Measurements from ENCODE around the gene FMO4.
"Not testable (repeated sequence)": the region's sequence is repeated elsewhere in the genome, so short reads cannot be mapped to it uniquely, and the experiment has no call there.

Gene FMO4, protein sequence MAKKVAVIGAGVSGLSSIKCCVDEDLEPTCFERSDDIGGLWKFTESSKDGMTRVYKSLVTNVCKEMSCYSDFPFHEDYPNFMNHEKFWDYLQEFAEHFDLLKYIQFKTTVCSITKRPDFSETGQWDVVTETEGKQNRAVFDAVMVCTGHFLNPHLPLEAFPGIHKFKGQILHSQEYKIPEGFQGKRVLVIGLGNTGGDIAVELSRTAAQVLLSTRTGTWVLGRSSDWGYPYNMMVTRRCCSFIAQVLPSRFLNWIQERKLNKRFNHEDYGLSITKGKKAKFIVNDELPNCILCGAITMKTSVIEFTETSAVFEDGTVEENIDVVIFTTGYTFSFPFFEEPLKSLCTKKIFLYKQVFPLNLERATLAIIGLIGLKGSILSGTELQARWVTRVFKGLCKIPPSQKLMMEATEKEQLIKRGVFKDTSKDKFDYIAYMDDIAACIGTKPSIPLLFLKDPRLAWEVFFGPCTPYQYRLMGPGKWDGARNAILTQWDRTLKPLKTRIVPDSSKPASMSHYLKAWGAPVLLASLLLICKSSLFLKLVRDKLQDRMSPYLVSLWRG

DNA sequence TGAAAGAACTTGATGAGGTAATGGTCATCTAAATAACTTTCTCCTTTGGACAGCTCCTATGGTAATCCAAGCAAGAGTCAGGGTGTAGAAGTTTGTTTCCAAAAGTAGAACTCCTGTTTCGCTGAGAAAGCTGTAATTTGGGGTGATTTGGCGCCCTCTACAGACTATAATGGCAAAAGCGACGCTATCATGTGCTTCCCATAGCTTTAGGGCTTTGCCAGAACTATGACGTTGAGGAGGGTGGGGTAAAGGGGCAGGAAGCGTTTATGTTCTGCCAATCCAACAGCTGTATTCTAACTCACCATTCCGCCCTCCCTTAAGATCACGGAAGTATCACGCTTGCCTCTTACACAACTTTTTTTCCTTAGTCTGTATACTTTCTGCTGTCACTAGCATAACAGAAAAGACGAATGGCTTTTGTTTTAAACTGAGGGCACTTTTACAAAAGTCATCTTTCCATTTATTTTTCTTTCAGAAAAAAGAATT lies at the start of gene FMO4:
TSS of gene FMO4 (plus strand) at position 349 of the 486 bp plus-strand sequence. CDS start 5,643 bp downstream, outside the sequence.
- FAIRE-seq = peak; percentile 100

DNA sequence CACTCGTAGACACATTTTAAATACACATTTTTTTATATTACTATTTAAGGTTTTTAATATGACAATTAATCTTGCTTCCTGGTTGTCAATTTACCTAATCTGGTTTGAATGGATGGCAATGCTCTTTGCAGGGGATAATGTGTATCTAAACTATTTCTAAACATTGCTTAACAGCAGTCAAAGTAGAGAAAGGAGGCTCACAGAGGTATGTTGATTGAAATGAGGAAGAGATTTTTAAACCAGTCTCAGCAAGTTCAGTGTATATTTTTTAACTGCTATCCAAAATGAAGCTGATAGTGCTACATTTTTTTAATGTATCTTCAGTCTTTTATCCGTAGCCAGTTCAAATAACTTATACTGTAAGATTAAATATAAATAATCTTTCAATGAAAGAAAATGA lies 48.3 kb upstream of the FMO4 start:
- no peak for FAIRE-seq

GRCh38 chr1:171266930-171267329 lies 47.1 kb upstream of the FMO4 start:
- FAIRE-seq = no peak

- FAIRE-seq = no peak
These were observed 46.6 kb upstream of the FMO4 start for GRCh38 chr1:171267391-171267790.

- no peak for FAIRE-seq
These were observed 43.2 kb upstream of the FMO4 start for GRCh38 chr1:171270806-171271205.

DNA sequence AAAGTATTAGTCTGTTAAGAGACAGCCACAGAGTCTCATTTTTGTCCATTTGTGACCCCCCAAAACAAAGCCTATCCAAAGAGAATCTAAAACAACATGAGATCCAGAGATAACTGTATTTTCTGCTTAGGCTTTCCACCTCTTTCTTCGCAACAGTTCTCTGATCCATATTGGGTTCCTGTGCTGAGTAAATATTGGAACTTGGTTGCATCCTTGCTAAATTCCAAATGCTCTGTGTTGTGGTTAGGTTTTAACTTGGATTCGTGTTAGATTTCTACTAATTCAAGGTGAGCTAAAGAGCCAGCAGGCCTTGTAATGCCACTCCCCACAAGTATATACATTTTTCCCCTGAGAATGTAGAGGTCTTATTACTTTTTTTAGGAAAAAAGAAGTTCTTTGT lies 36.4 kb upstream of the FMO4 start:
- FAIRE-seq = no peak

DNA sequence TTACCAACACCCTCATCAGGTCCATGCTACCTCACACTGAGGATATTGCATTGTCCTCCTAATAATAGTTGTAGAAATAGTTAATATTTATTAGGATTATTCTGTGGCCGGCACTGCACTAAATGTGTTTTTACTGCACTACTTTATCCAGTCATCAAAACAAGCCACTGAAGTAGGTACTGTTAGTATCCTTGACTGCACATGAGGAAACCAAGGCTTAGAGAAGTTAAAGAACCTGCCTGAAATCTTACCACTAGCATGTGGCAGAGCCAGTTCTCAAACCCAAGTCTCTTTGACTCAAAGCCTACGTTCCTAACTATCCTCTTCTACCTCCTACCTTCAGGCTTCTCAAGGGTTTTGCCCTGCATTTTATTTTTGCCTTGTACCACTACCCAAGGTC lies 34.7 kb upstream of the FMO4 start:
- no peak for FAIRE-seq

DNA sequence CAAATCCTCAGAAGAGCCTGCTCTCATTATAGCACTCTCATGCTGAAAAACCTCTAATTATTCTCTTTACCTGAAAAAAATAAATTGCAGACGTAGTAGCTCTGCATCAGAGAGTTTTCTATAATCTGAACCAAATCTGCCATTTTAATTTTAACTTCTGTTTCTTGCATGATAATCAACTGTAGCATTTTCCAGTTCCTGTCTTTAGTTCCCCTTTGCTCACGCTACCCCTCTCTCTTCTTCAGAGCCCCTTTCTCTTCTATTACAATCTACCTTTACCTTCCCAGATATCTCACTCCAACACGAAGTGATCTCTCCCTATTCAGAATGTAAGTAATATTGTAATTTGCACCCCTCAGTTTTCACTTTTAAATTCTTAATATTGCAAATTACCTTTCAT lies 34.3 kb upstream of the FMO4 start:
- FAIRE-seq = no peak

DNA sequence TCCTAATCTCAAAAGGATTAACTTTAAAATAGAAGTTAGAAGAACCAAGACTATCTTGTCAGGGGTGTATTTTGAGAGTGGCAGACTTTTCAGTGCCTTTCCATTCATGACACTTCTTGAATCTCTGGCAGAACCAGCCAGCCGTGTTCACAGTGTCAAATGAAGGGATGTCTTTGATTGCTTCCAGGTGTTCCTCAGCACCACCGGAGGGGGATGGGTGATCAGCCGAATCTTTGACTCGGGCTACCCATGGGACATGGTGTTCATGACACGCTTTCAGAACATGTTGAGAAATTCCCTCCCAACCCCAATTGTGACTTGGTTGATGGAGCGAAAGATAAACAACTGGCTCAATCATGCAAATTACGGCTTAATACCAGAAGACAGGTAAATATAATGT lies 33.4 kb upstream of the FMO4 start:
- FAIRE-seq = no peak

GRCh38 chr1:171286032-171286705 lies 27.8 kb upstream of the FMO4 start:
- FAIRE-seq = no peak

GRCh38 chr1:171290621-171291020 lies 23.4 kb upstream of the FMO4 start:
- no peak for FAIRE-seq

- FAIRE-seq = no peak
These were observed 21.2 kb upstream of the FMO4 start for GRCh38 chr1:171292799-171293198.

GRCh38 chr1:171295383-171295782 lies 18.6 kb upstream of the FMO4 start:
- not testable (repeated sequence) for FAIRE-seq

- no peak for FAIRE-seq
These were observed 18.2 kb upstream of the FMO4 start for GRCh38 chr1:171295821-171296220.

DNA sequence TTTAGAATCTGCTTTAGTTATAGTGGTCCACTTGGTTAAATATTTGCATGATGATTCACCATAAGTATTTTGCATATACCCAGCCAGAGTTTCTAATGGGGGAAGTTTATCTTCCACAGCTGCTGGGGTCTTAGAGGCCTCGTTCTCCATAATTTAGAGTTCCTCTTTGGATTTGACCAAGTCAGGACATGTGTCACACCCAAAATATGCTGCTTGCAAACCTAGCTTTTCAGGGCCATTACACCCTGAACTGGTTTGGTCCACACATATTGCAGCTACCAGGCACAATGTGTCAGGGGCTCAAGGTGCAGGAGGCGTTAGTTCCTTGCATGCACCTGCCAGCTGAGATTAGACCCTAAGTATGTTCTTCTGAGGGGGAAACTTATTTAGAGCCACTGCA lies 17.1 kb upstream of the FMO4 start:
- no peak for FAIRE-seq

GRCh38 chr1:171298696-171299095 lies 15.3 kb upstream of the FMO4 start:
- no peak for FAIRE-seq

- no peak for FAIRE-seq
These were observed 14.6 kb upstream of the FMO4 start for GRCh38 chr1:171299342-171299741.

GRCh38 chr1:171300401-171300800 lies 13.6 kb upstream of the FMO4 start:
- FAIRE-seq = peak; percentile 88

- FAIRE-seq = no peak
These were observed 3.3 kb upstream of the FMO4 start for GRCh38 chr1:171310661-171311087.

- no peak for FAIRE-seq
These were observed 2.0 kb upstream of the FMO4 start for GRCh38 chr1:171311771-171312558.

DNA sequence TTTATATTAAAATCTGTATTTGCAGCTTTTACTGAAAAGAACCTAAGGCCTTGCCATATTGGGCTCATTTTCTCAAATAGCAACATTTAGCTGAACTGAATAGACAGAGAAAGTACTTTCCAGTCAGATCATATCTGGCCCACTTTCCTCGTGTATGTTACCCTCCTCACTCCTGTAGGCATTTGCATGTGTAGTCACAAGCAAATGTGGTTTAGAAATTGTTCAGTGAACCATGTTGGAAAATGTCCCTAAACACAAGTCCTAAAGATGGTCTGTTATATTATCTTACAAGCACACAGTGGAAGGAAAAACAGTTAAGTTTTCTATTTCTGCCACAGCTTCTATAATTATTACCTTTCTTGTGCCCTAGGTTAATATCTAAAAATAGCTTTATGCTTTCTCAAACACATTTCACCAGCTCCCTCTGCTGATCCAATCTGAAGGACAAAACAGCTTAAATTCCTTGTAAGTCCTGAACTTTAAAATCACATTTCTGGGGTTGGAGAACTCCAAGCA lies 606 bp upstream of the FMO4 start:
- no peak for FAIRE-seq

DNA sequence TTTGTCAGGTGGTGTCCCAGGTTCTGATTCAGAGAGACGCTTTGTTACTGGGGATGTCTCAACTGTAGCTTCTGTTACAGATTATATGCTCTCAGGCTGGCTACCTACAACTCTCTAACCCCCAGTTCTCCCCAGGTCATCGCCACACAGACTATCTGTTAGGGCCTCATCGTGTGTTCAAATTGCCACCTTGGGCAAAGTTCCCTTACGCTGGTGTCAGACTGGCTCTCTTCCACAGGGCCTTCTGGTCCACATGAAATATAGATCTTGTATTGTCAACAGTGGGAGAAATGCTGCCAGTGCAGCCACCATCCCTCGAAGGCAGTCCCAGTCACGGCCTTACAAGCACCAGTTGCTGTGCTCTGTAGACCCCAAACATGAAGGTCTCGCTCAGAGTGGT lies 15.3 kb downstream of the FMO4 start:
- no peak for FAIRE-seq

Data from TTC549 (cell line).